H1 (cell line): Measurements from ENCODE around the gene GALNTL6. TPM values are rescaled to one million over a fixed set of nuclear protein-coding genes. Genes with fewer than 3 reads are reported as not detected.

Source experiments
- ATF3 ChIP-seq: IDR thresholded peaks from 2 replicates; pipeline ENCODE4 v1.6.1; 2011; ENCODE audit warnings: low read depth, mild to moderate bottlenecking, low read length; ENCODE audit not compliant: insufficient read depth
- HDAC6 ChIP-seq: IDR thresholded peaks from one replicate; pipeline ENCODE4 v1.7.1; 2012; ENCODE audit warnings: low read depth, mild to moderate bottlenecking, inconsistent platforms, low read length, moderate library complexity
- SIRT6 ChIP-seq: IDR thresholded peaks from one replicate; pipeline ENCODE4 v1.7.1; 2012; ENCODE audit warnings: low read length, inconsistent platforms
- TAF1 ChIP-seq: IDR thresholded peaks from 2 replicates; pipeline ENCODE4 v1.6.1; 2011; ENCODE audit warnings: mild to moderate bottlenecking, low read depth, low read length
- polyA plus RNA-seq, 7 experiments: library from polyadenylated mRNA; depleted of rRNA in 3 of 7; stranded (reverse) in 5 of 7; unstranded in 2 of 7; fragments of >200 nt in 5 of 7; fragments of 200-250 nt in 2 of 7; gene quantifications; 1 replicate in 5 of 7; 2 replicates in 1 of 7; 4 replicates in 1 of 7; pipeline versions ENCODE4 v1.2.1 to v1.2.3, GENCODE V29; 2011 to 2013; ENCODE audit warnings: missing spikeins in 2 of 7, mixed read lengths in 2 of 7
- total RNA-seq: library from RNA; stranded (reverse); fragmentation: NEBNext Ultra II Directional; extraction: Animal tissue kit (Norgen Biotek cat#: 25700); gene quantifications from 2 replicates; pipeline ENCODE4 v1.2.1, GENCODE V29; 2021

Gene GALNTL6
- total and polyA plus RNA-seq, 2 of the 8 experiments (the other 6 are each of a cell fraction or from before 2014, with no cell fraction given), result 0.03 to 0.32 TPM

- TF ChIP-seq ATF3, result no peak
- TF ChIP-seq SIRT6, result no peak
- TF ChIP-seq TAF1, result no peak
- no peak for TF ChIP-seq HDAC6
Observed at GRCh38 chr4:172073590-172073989, 260.4 kb downstream of the GALNTL6 start (continued).
